Gastrocnemius medialis (tissue), 4 donors: Measurements from ENCODE around the gene TMEM165. TPM values are rescaled to one million over a fixed set of nuclear protein-coding genes. Genes with fewer than 3 reads are reported as not detected.

Source experiments
- ATAC-seq, 2 donors: fragments of 150-250 bp; one replicate each; pipeline ENCODE4 v1.9.1; 2016
- DNase-seq, 2 donors: peaks; one replicate each; pipeline ENCODE4 v3.0.0-alpha.2; 2019
- H3K27ac ChIP-seq, 4 donors: fragments of 200-600 bp; sonication (generic); 1 replicate in 1 of 4; 2 replicates in 3 of 4; pipeline ENCODE4 v1.5.1; 2016 to 2018; ENCODE audit warnings: mild to moderate bottlenecking in 2 of 4, moderate library complexity in 1 of 4
- H3K27me3 ChIP-seq, 3 donors: fragments of 200-600 bp; sonication (generic) in 2 of 3; 1 replicate in 1 of 3; 2 replicates in 2 of 3; pipeline versions ENCODE4 v1.5.1 to v1.6.0; 2016 to 2019; ENCODE audit warnings: mild to moderate bottlenecking in 1 of 3, moderate library complexity in 1 of 3
- H3K36me3 ChIP-seq, 2 donors: fragments of 200-600 bp; sonication (generic) in 1 of 2; one replicate each; pipeline ENCODE4 v1.5.1; 2017 to 2018
- H3K4me1 ChIP-seq, 2 donors: fragments of 200-600 bp; sonication (generic) in 1 of 2; one replicate each; pipeline ENCODE4 v1.5.1; 2016 to 2017; ENCODE audit warnings: mild to moderate bottlenecking in 2 of 2
- H3K4me3 ChIP-seq, 4 donors: fragments of 200-600 bp; sonication (generic) in 3 of 4; 1 replicate in 1 of 4; 2 replicates in 3 of 4; pipeline ENCODE4 v1.5.1; 2016 to 2019; ENCODE audit warnings: mild to moderate bottlenecking in 2 of 4
- H3K9me3 ChIP-seq, 3 donors: fragments of 200-600 bp; sonication (generic) in 2 of 3; 1 replicate in 1 of 3; 2 replicates in 2 of 3; pipeline ENCODE4 v1.5.1; 2016 to 2019
- CTCF ChIP-seq, 5 experiments: fragments of 450-650 bp in 3 of 5; fragments of 200-600 bp in 2 of 5; sonication (generic) in 2 of 5; IDR thresholded peaks in 4 of 5; conservative IDR thresholded peaks in 1 of 5; 1 replicate in 4 of 5; 2 replicates in 1 of 5; pipeline ENCODE4 v1.5.1; 2016 to 2019; ENCODE audit warnings: antibody characterized with exemption in 5 of 5, mild to moderate bottlenecking in 3 of 5, moderate library complexity in 3 of 5
- POLR2A ChIP-seq, 2 donors: fragments of 450-650 bp; IDR thresholded peaks; one replicate each; pipeline ENCODE4 v1.6.1; 2017; ENCODE audit warnings: antibody characterized with exemption in 2 of 2, mild to moderate bottlenecking in 2 of 2, moderate library complexity in 2 of 2
- in situ Hi-C, 4 donors: fragments of 200-750 bp; cut with MboI; loops; one replicate each; pipeline versions ENCODE4 v1.15.0 to v1.8.0; 2017; ENCODE audit warnings: low sequenced_read_pairs in 4 of 4
- intact Hi-C: fragments of 100-400 bp; cut with DNase I; formaldehyde crosslinking; loops from one replicate; pipeline ENCODE4 v1.15.1; 2023; ENCODE audit warnings: low total_unique reads
- total RNA-seq, 4 donors: library from RNA; depleted of rRNA; stranded (reverse); fragments of >200 nt; gene quantifications; one replicate each; pipeline versions ENCODE4 v1.1.0 to v1.2.3, GENCODE V29; 2016

The TMEM165 gene
- total RNA-seq, 4 donors from 2014 or later, result 23.5 to 80.3 (median 48.9) TPM

GRCh38 chr4:55399581-55399980 lies 3.8 kb downstream of the TMEM165 start:
- intact Hi-C loops, result loop anchor here (5.0 kb wide), 2 partner anchors 453 to 468 kb away; partner anchors contain the start of gene EXOC1
- TF ChIP-seq POLR2A (IDR thresholded peaks at IDR 0.05) (no peak), CTCF (IDR thresholded peaks at IDR 0.05 in 4 of 5, conservative IDR thresholded peaks at IDR 0.05 in 1 of 5) (no peak)
- Histone ChIP-seq H3K4me1 (peaks cover 32 to 39% of the 10 kb centered on the region in 2 donors), H3K27me3 (no peaks in the 10 kb centered on the region), H3K27ac (no peak overlapping the region), H3K36me3 (peaks cover 0 to 1% of the 10 kb centered on the region in 2 donors), H3K4me3 (no peak overlapping the region), H3K9me3 (no peaks in the 10 kb centered on the region)
- DNase-seq, result no peak
- ATAC-seq, result no peak
- in situ Hi-C loops, result loop anchor here in 1 of 4 donors (10.0 kb wide), 2 partner anchors 55 to 145 kb away; partner anchors contain the start of genes CLOCK and SRD5A3

DNA sequence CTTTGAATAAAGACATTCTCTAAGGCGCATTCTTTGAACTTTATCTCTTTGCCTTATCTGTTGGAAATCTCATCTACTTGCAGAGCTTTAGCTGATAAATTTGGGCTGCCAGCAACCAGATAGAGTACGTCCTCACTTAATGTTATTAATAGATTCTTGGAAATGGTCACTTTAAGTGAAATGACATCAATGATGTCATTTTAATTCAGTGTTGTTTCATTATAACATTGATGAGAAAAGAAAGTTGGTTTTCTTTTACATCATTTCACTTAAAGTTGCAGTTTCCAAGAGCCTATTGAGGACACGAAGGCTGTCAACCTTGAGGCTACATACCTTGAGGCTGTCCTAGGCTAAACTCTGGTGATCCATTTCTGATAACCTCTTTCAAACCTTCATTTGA lies 9.3 kb downstream of the TMEM165 start:
- Histone ChIP-seq H3K4me3 (no peak overlapping the region), H3K4me1 (peaks cover 0 to 15% of the 10 kb centered on the region in 2 donors), H3K27me3 (no peaks in the 10 kb centered on the region), H3K36me3 (peaks cover 0 to 23% of the 10 kb centered on the region in 2 donors), H3K27ac (no peak overlapping the region), H3K9me3 (no peaks in the 10 kb centered on the region)
- in situ Hi-C loops, result loop anchor here in 1 of 4 donors (25.0 kb wide), 1 partner anchor 457 kb away; the partner anchor contains the start of gene EXOC1
- TF ChIP-seq CTCF (IDR thresholded peaks at IDR 0.05 in 4 of 5, conservative IDR thresholded peaks at IDR 0.05 in 1 of 5) (no peak), POLR2A (IDR thresholded peaks at IDR 0.05) (no peak)
- no peak for DNase-seq
- ATAC-seq, result no peak
- intact Hi-C loops, result no loop called here

- no peak for TF ChIP-seq POLR2A (IDR thresholded peaks at IDR 0.05)
- TF ChIP-seq CTCF (IDR thresholded peaks at IDR 0.05 in 4 of 5, conservative IDR thresholded peaks at IDR 0.05 in 1 of 5), result no peak
- Histone ChIP-seq H3K4me1 (peaks cover 0 to 16% of the 10 kb centered on the region in 2 donors), H3K27me3 (no peaks in the 10 kb centered on the region), H3K27ac (no peak overlapping the region), H3K9me3 (no peaks in the 10 kb centered on the region), H3K4me3 (no peak overlapping the region), H3K36me3 (peaks cover 0 to 23% of the 10 kb centered on the region in 2 donors)
- ATAC-seq, result no peak
- intact Hi-C loops (no loop called here), in situ Hi-C loops (loop anchor here in 1 of 4 donors (25.0 kb wide), 1 partner anchor 456 kb away; the partner anchor contains the start of gene EXOC1)
- no peak for DNase-seq
These were observed 10.8 kb downstream of the TMEM165 start for GRCh38 chr4:55406545-55406944.

- intact Hi-C loops, result no loop called here
- DNase-seq, result no peak
- H3K36me3 ChIP-seq, result peaks cover 0 to 23% of the 10 kb centered on the region in 2 donors
- TF ChIP-seq CTCF (IDR thresholded peaks at IDR 0.05 in 4 of 5, conservative IDR thresholded peaks at IDR 0.05 in 1 of 5) (no peak), POLR2A (IDR thresholded peaks at IDR 0.05) (no peak)
- no peaks in the 10 kb centered on the region for H3K9me3 ChIP-seq
- H3K27ac ChIP-seq, result no peak overlapping the region
- in situ Hi-C loops, result loop anchor here in 1 of 4 donors (25.0 kb wide), 1 partner anchor 455 kb away; the partner anchor contains the start of gene EXOC1
- H3K27me3 ChIP-seq, result no peaks in the 10 kb centered on the region
- H3K4me1 ChIP-seq, result peaks cover 0 to 16% of the 10 kb centered on the region in 2 donors
- no peak for ATAC-seq
- H3K4me3 ChIP-seq, result no peak overlapping the region
These were observed 11.4 kb downstream of the TMEM165 start for GRCh38 chr4:55407119-55407518.
